ENCODE data around the gene OTOG. TPM values are rescaled to one million over a fixed set of nuclear protein-coding genes. Genes with fewer than 3 reads are reported as not detected.

Gene OTOG
- total RNA-seq, 1 experiment from 2014 or later, result not detected

GRCh38 chr11:17611049-17611448 is 64.0 kb downstream of the OTOG start:
- Histone ChIP-seq H3K4me3 (no peak overlapping the region), H3K27me3 (ENCODE audit: insufficient read depth, low read depth) (peaks cover 96% of the 10 kb centered on the region), H3K4me2 (no peak overlapping the region), H3K36me3 (ENCODE audit: low read depth) (no peaks in the 10 kb centered on the region), H3K9me2 (ENCODE audit: insufficient read depth) (no peaks in the 10 kb centered on the region), H3K9me3 (ENCODE audit: insufficient read depth, low read depth) (no peaks in the 10 kb centered on the region), H2AFZ (no peak overlapping the region), H3K79me2 (ENCODE audit: low read depth) (no peaks in the 10 kb centered on the region), H3K4me1 (replicated peaks; ENCODE audit: insufficient read depth) (no peaks in the 10 kb centered on the region), H3K27ac (no peak overlapping the region), H3F3A (ENCODE audit: insufficient read depth, low read depth) (no peaks in the 10 kb centered on the region), H4K20me1 (ENCODE audit: insufficient read depth) (no peaks in the 10 kb centered on the region)
- ChIA-PET POLR2A (ENCODE audit: unreplicated experiment) (no interaction called here), CTCF (no interaction called here)
- BruUV-seq (replicated peaks), result no TSS peak
- intact Hi-C loops (cut with micrococcal nuclease; ENCODE audit: unreplicated experiment), result no loop called here
- TF ChIP-seq CTCF (conservative IDR thresholded peaks at IDR 0.05) (no peak), EZH2 (IDR thresholded peaks at IDR 0.05; ENCODE audit: low read depth) (no peak)
- DNase-seq, result no peak

- no peak for DNase-seq
- intact Hi-C loops (cut with micrococcal nuclease; ENCODE audit: unreplicated experiment), result no loop called here
- Histone ChIP-seq H3K9me3 (ENCODE audit: insufficient read depth, low read depth) (no peaks in the 10 kb centered on the region), H3K79me2 (ENCODE audit: low read depth) (no peaks in the 10 kb centered on the region), H3K4me1 (replicated peaks; ENCODE audit: insufficient read depth) (no peaks in the 10 kb centered on the region), H4K20me1 (ENCODE audit: insufficient read depth) (no peaks in the 10 kb centered on the region), H3K9me2 (ENCODE audit: insufficient read depth) (no peaks in the 10 kb centered on the region), H3K27me3 (ENCODE audit: insufficient read depth, low read depth) (peaks cover 96% of the 10 kb centered on the region), H3K27ac (no peak overlapping the region), H2AFZ (no peak overlapping the region), H3K4me3 (no peak overlapping the region), H3K4me2 (no peak overlapping the region), H3K36me3 (ENCODE audit: low read depth) (no peaks in the 10 kb centered on the region), H3F3A (ENCODE audit: insufficient read depth, low read depth) (no peaks in the 10 kb centered on the region)
- BruUV-seq (replicated peaks), result no TSS peak
- ChIA-PET CTCF (no interaction called here), POLR2A (ENCODE audit: unreplicated experiment) (no interaction called here)
- TF ChIP-seq EZH2 (IDR thresholded peaks at IDR 0.05; ENCODE audit: low read depth) (no peak), CTCF (conservative IDR thresholded peaks at IDR 0.05) (no peak)
Observed at GRCh38 chr11:17611503-17612220, 64.6 kb downstream of the OTOG start.

- H4K20me1 ChIP-seq (ENCODE audit: insufficient read depth), result no peaks in the 10 kb centered on the region
- BruUV-seq (replicated peaks), result no TSS peak
- H3K27ac ChIP-seq, result no peak overlapping the region
- DNase-seq, result no peak
- H3K4me3 ChIP-seq, result no peak overlapping the region
- H3K9me3 ChIP-seq (ENCODE audit: insufficient read depth, low read depth), result no peaks in the 10 kb centered on the region
- no peak overlapping the region for H2AFZ ChIP-seq
- no peak overlapping the region for H3K4me2 ChIP-seq
- H3K4me1 ChIP-seq (replicated peaks; ENCODE audit: insufficient read depth), result no peaks in the 10 kb centered on the region
- TF ChIP-seq EZH2 (IDR thresholded peaks at IDR 0.05; ENCODE audit: low read depth), result no peak
- TF ChIP-seq CTCF (conservative IDR thresholded peaks at IDR 0.05), result no peak
- intact Hi-C loops (cut with micrococcal nuclease; ENCODE audit: unreplicated experiment), result no loop called here
- H3K27me3 ChIP-seq (ENCODE audit: insufficient read depth, low read depth), result peaks cover 97% of the 10 kb centered on the region
- H3K36me3 ChIP-seq (ENCODE audit: low read depth), result no peaks in the 10 kb centered on the region
- CTCF ChIA-PET, result no interaction called here
- POLR2A ChIA-PET (ENCODE audit: unreplicated experiment), result no interaction called here
- H3F3A ChIP-seq (ENCODE audit: insufficient read depth, low read depth), result no peaks in the 10 kb centered on the region
- H3K9me2 ChIP-seq (ENCODE audit: insufficient read depth), result no peaks in the 10 kb centered on the region
- no peaks in the 10 kb centered on the region for H3K79me2 ChIP-seq (ENCODE audit: low read depth)
Observed at GRCh38 chr11:17612221-17613188, 65.4 kb downstream of the OTOG start.
